ENCODE results near the gene THEMIS.
"Not testable (repeated sequence)": the region's sequence is repeated elsewhere in the genome, so short reads cannot be mapped to it uniquely, and the experiment has no call there.

Gene THEMIS

DNA sequence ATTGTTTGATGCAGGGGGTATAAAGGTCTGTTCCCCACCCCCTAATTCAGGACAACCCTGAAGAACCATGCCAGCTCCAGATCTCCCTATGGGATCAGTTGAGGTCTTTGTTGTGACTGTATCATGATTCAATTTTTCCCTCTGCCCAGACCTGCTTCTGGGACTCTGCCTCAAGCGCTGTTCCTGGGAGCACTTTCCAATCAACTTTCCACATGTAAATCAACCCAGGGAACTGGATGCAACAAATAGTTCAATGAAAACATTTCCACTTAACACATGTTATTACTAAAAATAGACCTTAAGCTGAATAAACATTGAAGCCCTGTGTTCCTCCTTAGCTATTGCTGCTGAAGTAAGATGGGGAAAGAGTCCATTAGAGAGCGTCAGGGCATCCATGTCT lies 184.4 kb downstream of the THEMIS start:
- no peak overlapping the region for H3K4me3 ChIP-seq (replicated peaks in 1 of 2; ENCODE audit: low read depth in 2 of 2, low read length in 2 of 2)
- DNase-seq (ENCODE audit: low read depth in 2 of 2) = no peak
- TF ChIP-seq CTCF (IDR thresholded peaks at IDR 0.05; ENCODE audit: low read depth, low read length) = no peak

- no peak for DNase-seq (ENCODE audit: low read depth in 2 of 2)
- TF ChIP-seq CTCF (IDR thresholded peaks at IDR 0.05; ENCODE audit: low read depth, low read length) = no peak
- no peak overlapping the region for H3K4me3 ChIP-seq (replicated peaks in 1 of 2; ENCODE audit: low read depth in 2 of 2, low read length in 2 of 2)
These were observed 190.2 kb downstream of the THEMIS start for GRCh38 chr6:127710668-127711067.

- no peak overlapping the region for H3K4me3 ChIP-seq (replicated peaks in 1 of 2; ENCODE audit: low read depth in 2 of 2, low read length in 2 of 2)
- DNase-seq (ENCODE audit: low read depth in 2 of 2) = no peak
- TF ChIP-seq CTCF (IDR thresholded peaks at IDR 0.05; ENCODE audit: low read depth, low read length) = no peak
These were observed 194.6 kb downstream of the THEMIS start for GRCh38 chr6:127706216-127706615.

DNA sequence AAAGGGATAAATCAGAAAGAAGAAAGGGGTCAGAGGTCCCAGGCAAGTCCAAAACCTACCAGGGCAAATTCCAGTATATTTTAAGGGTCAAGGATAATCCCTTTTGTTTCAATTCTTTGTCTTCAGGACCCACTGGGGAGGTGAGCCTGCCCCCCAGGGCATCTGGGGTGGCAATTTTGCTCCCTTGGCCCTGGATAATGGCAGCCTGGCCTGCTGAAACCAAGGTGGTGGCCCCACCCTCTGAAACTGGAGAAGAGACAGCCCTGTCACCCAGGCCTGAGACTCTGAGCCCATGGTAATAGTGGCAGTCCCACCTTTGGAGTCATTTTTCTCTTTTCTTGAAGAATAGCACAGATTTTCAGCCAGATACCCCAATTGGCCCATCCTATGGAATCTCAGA lies 205.8 kb downstream of the THEMIS start:
- no peak overlapping the region for H3K4me3 ChIP-seq (replicated peaks in 1 of 2; ENCODE audit: low read depth in 2 of 2, low read length in 2 of 2)
- no peak for TF ChIP-seq CTCF (IDR thresholded peaks at IDR 0.05; ENCODE audit: low read depth, low read length)
- DNase-seq (ENCODE audit: low read depth in 2 of 2) = no peak

DNA sequence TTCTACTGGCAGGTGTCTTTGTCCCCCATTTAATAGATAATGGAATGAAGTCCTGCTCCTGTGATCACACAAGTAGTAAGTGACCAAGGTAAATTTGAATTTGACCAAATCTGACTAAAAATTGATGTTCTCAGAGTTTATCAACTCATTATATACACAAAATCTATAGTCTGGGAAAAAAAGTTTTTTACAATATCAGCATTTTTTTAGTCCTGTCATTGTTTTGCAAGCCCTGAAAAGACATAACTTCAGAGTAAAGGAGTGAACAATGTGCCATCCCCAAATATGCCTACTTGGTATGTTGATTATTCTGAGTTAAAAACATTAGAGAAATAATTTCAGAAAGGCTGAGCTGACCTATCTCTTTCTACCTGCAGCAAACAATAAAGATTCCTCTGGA lies 209.7 kb downstream of the THEMIS start:
- TF ChIP-seq CTCF (IDR thresholded peaks at IDR 0.05; ENCODE audit: low read depth, low read length) = no peak
- H3K4me3 ChIP-seq (replicated peaks in 1 of 2; ENCODE audit: low read depth in 2 of 2, low read length in 2 of 2) = no peak overlapping the region
- DNase-seq (ENCODE audit: low read depth in 2 of 2) = no peak

- DNase-seq (ENCODE audit: low read depth in 2 of 2) = no peak
- TF ChIP-seq CTCF (IDR thresholded peaks at IDR 0.05; ENCODE audit: low read depth, low read length) = no peak
- H3K4me3 ChIP-seq (replicated peaks in 1 of 2; ENCODE audit: low read depth in 2 of 2, low read length in 2 of 2) = no peak overlapping the region
These were observed 210.3 kb downstream of the THEMIS start for GRCh38 chr6:127690588-127690987.

DNA sequence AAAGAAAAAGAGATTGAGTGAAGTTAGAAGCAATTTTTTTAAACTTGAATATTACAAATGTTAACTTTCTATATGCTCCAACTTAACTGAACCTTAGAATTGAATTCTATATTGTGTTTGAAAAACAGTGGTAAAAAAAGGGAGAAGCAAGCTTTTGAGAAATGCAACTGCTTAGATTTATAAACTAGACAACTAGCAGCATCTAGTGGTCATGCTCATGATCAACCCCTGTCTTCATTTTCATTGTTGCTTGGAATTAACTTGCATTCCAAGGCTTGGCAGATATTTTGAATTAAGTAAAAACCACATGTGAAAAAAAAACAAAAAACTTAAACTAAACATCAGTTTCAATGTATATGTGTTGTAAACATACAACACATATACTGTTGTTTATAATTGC lies 210.8 kb downstream of the THEMIS start:
- peak; percentile 36 to 52 for DNase-seq (ENCODE audit: low read depth in 2 of 2)
- TF ChIP-seq CTCF (IDR thresholded peaks at IDR 0.05; ENCODE audit: low read depth, low read length) = peak; percentile 74
- no peak overlapping the region for H3K4me3 ChIP-seq (replicated peaks in 1 of 2; ENCODE audit: low read depth in 2 of 2, low read length in 2 of 2)

DNA sequence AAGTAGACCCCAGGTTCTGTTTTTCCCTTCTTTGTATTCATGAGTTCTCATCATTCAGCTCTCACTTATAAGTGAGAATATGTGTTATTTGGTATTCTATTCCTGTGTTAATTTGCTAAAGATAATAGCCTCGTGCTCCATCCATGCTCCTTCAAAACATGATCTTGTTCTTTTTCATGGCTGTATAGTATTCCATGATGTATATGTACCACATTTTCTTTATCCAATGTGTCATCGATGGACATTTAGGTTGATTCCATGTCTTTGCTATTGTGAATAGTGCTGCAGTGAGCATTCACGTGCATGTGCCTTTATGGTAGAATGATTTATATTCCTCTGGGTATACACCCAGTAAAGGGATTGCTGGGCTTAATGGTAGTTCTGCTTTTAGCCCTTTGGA lies 213.4 kb downstream of the THEMIS start:
- DNase-seq (ENCODE audit: low read depth in 2 of 2); H3K4me3 ChIP-seq (replicated peaks in 1 of 2; ENCODE audit: low read depth in 2 of 2, low read length in 2 of 2): not testable (repeated sequence)

Data from cardiac fibroblast (primary cell).